ENCODE measurements around the gene CNOT1.

The CNOT1 gene

GRCh38 chr16:58510097-58510775, 119.4 kb downstream of the CNOT1 start:
- Histone ChIP-seq H3K27ac (ENCODE audit: low read depth, low read length) (no peak overlapping the region), H3K9me2 (replicated peaks; ENCODE audit: control insufficient read depth, low read length) (no peaks in the 10 kb centered on the region), H3F3A (ENCODE audit: control insufficient read depth, insufficient read depth) (peaks cover 8% of the 10 kb centered on the region), H3K4me1 (ENCODE audit: control insufficient read depth, low read length) (peaks cover 26% of the 10 kb centered on the region), H3K27me3 (ENCODE audit: control insufficient read depth, low read length) (no peaks in the 10 kb centered on the region), H3K9me3 (ENCODE audit: control insufficient read depth, insufficient read depth, low read length) (no peaks in the 10 kb centered on the region), H3K36me3 (ENCODE audit: control insufficient read depth, low read length) (peaks cover 20% of the 10 kb centered on the region), H4K20me1 (ENCODE audit: control insufficient read depth, insufficient read depth, low read depth, low read length) (peaks cover 7% of the 10 kb centered on the region; the same call in 1 of the 2 replicates), H3K79me2 (ENCODE audit: control insufficient read depth, low read length) (peaks cover 35% of the 10 kb centered on the region), H3K4me3 (ENCODE audit: low read length) (no peak overlapping the region), H3K4me2 (ENCODE audit: low read length) (no peak overlapping the region)
- no peak for TF ChIP-seq EZH2phosphoT487 (IDR thresholded peaks at IDR 0.05; ENCODE audit: borderline replicate concordance, low read length)
- TF ChIP-seq CTCF (IDR thresholded peaks at IDR 0.05; ENCODE audit: low read depth, low read length, poor library complexity, severe bottlenecking) = no peak

GRCh38 chr16:58509256-58510096, 120.2 kb downstream of the CNOT1 start:
- Histone ChIP-seq H4K20me1 (ENCODE audit: control insufficient read depth, insufficient read depth, low read depth, low read length) (peaks cover 7% of the 10 kb centered on the region; the same call in 1 of the 2 replicates), H3K27ac (ENCODE audit: low read depth, low read length) (no peak overlapping the region), H3K79me2 (ENCODE audit: control insufficient read depth, low read length) (peaks cover 27% of the 10 kb centered on the region), H3K9me2 (replicated peaks; ENCODE audit: control insufficient read depth, low read length) (no peaks in the 10 kb centered on the region), H3K4me3 (ENCODE audit: low read length) (no peak overlapping the region), H3K36me3 (ENCODE audit: control insufficient read depth, low read length) (peaks cover 17% of the 10 kb centered on the region), H3K4me2 (ENCODE audit: low read length) (no peak overlapping the region), H3K27me3 (ENCODE audit: control insufficient read depth, low read length) (no peaks in the 10 kb centered on the region), H3F3A (ENCODE audit: control insufficient read depth, insufficient read depth) (peaks cover 8% of the 10 kb centered on the region), H3K9me3 (ENCODE audit: control insufficient read depth, insufficient read depth, low read length) (no peaks in the 10 kb centered on the region), H3K4me1 (ENCODE audit: control insufficient read depth, low read length) (peaks cover 20% of the 10 kb centered on the region)
- TF ChIP-seq CTCF (IDR thresholded peaks at IDR 0.05; ENCODE audit: low read depth, low read length, poor library complexity, severe bottlenecking) = no peak
- no peak for TF ChIP-seq EZH2phosphoT487 (IDR thresholded peaks at IDR 0.05; ENCODE audit: borderline replicate concordance, low read length)

GRCh38 chr16:58508671-58509251, 120.9 kb downstream of the CNOT1 start:
- no peaks in the 10 kb centered on the region for H3K9me2 ChIP-seq (replicated peaks; ENCODE audit: control insufficient read depth, low read length)
- no peaks in the 10 kb centered on the region for H3K27me3 ChIP-seq (ENCODE audit: control insufficient read depth, low read length)
- H3K9me3 ChIP-seq (ENCODE audit: control insufficient read depth, insufficient read depth, low read length) = no peaks in the 10 kb centered on the region
- TF ChIP-seq EZH2phosphoT487 (IDR thresholded peaks at IDR 0.05; ENCODE audit: borderline replicate concordance, low read length) (no peak), CTCF (IDR thresholded peaks at IDR 0.05; ENCODE audit: low read depth, low read length, poor library complexity, severe bottlenecking) (no peak)
- H3F3A ChIP-seq (ENCODE audit: control insufficient read depth, insufficient read depth) = peaks cover 4% of the 10 kb centered on the region
- H3K79me2 ChIP-seq (ENCODE audit: control insufficient read depth, low read length) = peaks cover 20% of the 10 kb centered on the region
- no peak overlapping the region for H3K4me3 ChIP-seq (ENCODE audit: low read length)
- H3K4me1 ChIP-seq (ENCODE audit: control insufficient read depth, low read length) = peaks cover 14% of the 10 kb centered on the region
- no peak overlapping the region for H3K4me2 ChIP-seq (ENCODE audit: low read length)
- peaks cover 7% of the 10 kb centered on the region; the same call in 1 of the 2 replicates for H4K20me1 ChIP-seq (ENCODE audit: control insufficient read depth, insufficient read depth, low read depth, low read length)
- H3K36me3 ChIP-seq (ENCODE audit: control insufficient read depth, low read length) = peaks cover 17% of the 10 kb centered on the region
- H3K27ac ChIP-seq (ENCODE audit: low read depth, low read length) = no peak overlapping the region

Measured in DOHH2 (cell line).